Measurements from ENCODE around the gene APRT. TPM values are rescaled to one million over a fixed set of nuclear protein-coding genes. Genes with fewer than 3 reads are reported as not detected.

APRT gene
- total RNA-seq, 1 donor from 2014 or later: 40.9 TPM

DNA sequence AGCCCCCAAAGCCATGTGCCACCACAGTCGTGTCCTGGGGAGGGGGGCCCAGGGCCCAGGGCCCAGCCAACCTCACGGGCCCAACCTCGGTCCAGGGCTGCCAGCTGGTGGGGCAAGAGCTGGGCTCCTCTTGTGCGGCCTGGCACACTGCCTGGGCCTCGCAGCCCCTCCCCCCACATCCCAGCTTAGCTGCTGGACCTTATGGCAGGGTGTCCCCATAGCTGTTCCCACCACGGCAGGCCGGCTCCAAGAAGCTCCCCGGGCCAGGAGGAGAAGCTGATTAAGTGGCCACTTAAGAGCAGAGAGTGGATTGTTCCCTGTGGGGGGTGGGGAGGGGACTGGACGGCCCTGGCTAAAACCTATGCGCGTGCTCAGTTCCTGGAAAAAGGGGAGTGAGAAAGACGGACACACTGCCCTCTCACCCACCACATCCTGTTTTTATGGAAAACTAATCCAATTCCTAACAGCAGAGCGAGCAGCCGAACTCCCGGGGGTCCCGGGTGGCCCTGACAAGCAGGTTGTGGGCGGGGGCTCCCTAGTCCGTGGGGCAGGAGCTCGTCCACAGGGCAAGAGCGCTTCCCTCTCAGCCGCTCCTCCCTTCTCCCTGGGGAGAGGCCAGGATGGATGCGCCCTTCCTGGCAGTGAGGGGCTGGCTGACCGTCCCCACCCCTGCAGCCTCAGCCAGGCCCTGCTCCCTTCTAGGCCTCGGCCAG is 43.5 kb downstream of the APRT start:
- intact Hi-C loops (cut with micrococcal nuclease): no loop called here
- DNase-seq: peak; percentile 67
- ATAC-seq: peak; percentile 42

- DNase-seq: no peak
- intact Hi-C loops (cut with micrococcal nuclease): no loop called here
- no peak for ATAC-seq
These were observed 44.1 kb downstream of the APRT start for GRCh38 chr16:88767546-88768070.

GRCh38 chr16:88766975-88767374 is 44.8 kb downstream of the APRT start:
- no peak for ATAC-seq
- no peak for DNase-seq
- intact Hi-C loops (cut with micrococcal nuclease): no loop called here

GRCh38 chr16:88764913-88765349 is 46.8 kb downstream of the APRT start:
- ATAC-seq: no peak
- DNase-seq: no peak
- intact Hi-C loops (cut with micrococcal nuclease): no loop called here

GRCh38 chr16:88764080-88764479 is 47.6 kb downstream of the APRT start:
- no peak for DNase-seq
- ATAC-seq: no peak
- intact Hi-C loops (cut with micrococcal nuclease): no loop called here

DNA sequence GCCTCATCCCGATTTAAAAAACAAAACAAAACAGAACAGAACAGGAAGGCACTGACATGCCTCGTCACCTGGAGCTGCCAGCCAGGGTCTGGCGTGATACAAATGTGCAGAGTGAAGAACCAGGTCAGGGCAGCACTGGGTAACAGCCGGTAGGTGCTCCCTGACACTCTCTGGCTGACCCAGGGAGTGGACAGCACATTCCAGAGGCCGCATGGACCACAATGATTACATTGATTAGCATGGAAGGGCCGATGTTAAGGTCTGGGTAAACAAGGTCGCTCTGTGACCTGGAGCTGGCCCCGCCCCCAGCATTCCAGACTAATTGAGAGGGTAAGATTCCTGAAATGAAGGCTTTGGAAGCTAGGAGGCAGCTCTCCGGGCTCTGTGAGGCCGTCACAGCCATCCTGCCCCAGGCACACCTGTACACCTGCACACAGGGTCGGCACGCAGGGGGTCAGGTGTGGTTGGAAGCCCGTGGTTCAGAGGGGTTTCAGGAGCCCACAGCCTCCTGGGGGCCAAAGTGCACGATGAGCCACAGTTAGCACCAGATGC is 48.1 kb downstream of the APRT start:
- DNase-seq (no peak), ATAC-seq (no peak)
- intact Hi-C loops (cut with micrococcal nuclease): no loop called here

DNA sequence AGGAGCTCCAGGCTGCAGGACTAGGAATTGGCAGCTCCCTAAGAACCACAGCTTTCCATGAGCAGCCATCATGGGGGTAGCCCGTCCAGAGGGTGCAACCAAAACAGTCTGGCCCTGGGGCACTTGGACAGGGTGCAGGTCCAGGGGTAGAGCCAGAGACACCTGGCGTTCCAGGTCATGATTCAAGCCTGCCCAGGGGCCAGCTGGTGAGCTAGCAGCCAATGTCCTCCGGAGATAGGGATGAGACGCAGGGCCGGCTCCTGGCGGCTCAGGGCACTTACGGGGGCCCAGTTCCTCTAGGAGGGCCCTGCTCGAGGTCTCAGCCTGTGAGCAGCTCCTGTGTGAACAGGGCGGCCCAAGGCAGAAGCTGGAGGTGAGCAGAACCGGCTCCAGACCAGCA is 48.8 kb downstream of the APRT start:
- DNase-seq: no peak
- ATAC-seq: no peak
- intact Hi-C loops (cut with micrococcal nuclease): no loop called here

DNA sequence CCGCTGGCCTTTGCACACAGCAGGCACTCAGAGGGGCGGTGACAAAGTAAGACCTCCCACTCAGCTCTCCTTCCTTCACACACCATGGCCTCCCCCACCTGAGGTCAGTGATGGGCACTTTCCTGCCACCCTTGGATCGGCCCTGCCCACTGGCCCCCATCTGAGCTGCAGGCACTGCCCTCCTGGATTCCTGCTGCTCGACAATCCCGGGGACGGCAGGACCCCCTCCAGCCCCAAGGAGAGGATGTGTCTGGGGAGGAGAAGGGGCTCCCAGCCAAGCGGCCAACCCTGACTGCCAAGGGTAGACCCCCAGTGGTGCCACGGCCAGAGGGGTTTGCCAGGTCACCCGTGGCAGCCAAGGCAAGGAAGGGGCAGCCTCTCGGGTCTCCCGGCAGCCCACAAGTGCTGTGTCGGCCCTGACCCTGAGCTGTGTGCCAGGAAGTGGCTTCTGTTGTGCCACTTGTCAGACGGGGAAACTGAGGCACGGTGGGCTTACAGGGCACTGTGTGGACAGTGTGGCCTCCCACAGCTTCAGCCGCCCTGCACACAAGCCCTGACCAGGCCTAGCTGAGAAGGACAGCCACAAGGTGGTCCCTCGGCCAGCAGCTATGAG is 49.4 kb downstream of the APRT start:
- intact Hi-C loops (cut with micrococcal nuclease): no loop called here
- ATAC-seq: no peak
- DNase-seq: no peak

GRCh38 chr16:88761830-88762229 is 49.9 kb downstream of the APRT start:
- no peak for ATAC-seq
- DNase-seq: no peak
- intact Hi-C loops (cut with micrococcal nuclease): no loop called here

DNA sequence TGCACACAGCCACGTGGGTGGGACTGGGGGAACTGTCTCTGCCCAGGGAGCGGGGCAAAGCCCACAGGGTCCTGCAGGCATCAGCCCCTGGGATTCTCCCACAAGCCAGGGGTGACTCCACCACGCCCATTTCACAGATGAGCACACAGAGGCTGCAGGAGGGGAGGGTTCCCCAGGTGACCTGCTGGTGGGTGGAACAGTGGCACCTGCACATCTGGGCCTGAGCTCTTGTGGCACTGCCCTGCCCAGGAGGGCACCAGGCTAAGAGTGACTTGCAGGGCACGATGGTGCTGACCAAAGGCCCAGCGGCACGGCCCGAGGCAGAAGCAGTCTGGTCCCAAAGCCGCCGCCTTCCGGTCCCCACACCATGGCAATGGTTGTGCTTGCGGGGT is 50.6 kb downstream of the APRT start:
- no peak for ATAC-seq

GRCh38 chr16:88760424-88761142 is 51.1 kb downstream of the APRT start:
- intact Hi-C loops (cut with micrococcal nuclease): no loop called here
- no peak for ATAC-seq
- DNase-seq: no peak

More for the DNA sequence above, 50.6 kb downstream of the APRT start:
- intact Hi-C loops (cut with micrococcal nuclease): no loop called here
- no peak for DNase-seq

DNA sequence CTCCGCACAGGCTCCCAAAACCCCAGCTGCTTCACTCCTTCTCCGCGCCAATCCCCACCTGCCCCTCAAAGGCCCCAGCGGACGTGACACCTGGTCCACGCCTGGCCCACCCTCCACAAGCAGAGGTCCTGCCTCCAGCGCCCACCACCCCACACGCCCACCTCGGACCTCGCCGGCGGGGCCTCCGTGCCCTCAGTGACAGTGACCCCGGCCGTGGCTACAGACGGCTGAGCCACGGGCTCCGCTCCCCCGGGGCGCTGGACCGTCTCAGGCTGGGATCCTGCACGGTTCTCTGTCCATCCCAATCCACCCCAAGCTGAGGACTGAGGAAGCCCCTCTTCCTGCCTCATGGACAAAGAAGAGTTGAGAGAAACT is 51.8 kb downstream of the APRT start:
- ATAC-seq: no peak
- intact Hi-C loops (cut with micrococcal nuclease): no loop called here

More for the DNA sequence above, 51.8 kb downstream of the APRT start:
- DNase-seq: no peak

Other genes with a start within 250 kb of the APRT start
- 23.9 TPM for gene ZC3H18, start 241.5 kb downstream of the APRT start, total RNA-seq
- not detected for gene IL17C, start 173.4 kb downstream of the APRT start, total RNA-seq
- gene CYBA, start 160.9 kb downstream of the APRT start, total RNA-seq: 48.6 TPM
- 23.9 TPM for gene MVD, start 148.8 kb downstream of the APRT start, total RNA-seq
- 3.8 TPM for gene SNAI3, start 125.4 kb downstream of the APRT start, total RNA-seq
- gene RNF166, start 105.5 kb downstream of the APRT start, total RNA-seq: 16.2 TPM
- 22.7 TPM for gene CTU2, start 105.4 kb downstream of the APRT start, total RNA-seq
- gene PIEZO1, start 26.7 kb downstream of the APRT start, total RNA-seq: 19.1 TPM
- 0.97 TPM for gene CDT1, start 8.1 kb downstream of the APRT start, total RNA-seq
- gene GALNS, start 45.0 kb upstream of the APRT start, total RNA-seq: 14.6 TPM
- 59.0 TPM for gene TRAPPC2L, start 45.2 kb upstream of the APRT start, total RNA-seq
- not detected for gene PABPN1L, start 54.7 kb upstream of the APRT start, total RNA-seq
- 11.5 TPM for gene CBFA2T3, start 165.3 kb upstream of the APRT start, total RNA-seq

Measured in left ventricle myocardium superior (tissue), 1 donor.